GM19351 (cell line): Measurements from ENCODE around the gene SLC35E3.
A peak's percentile ranks its signal among the peaks of the same experiment; 100 is the strongest.

Source experiments
- ATAC-seq: cut with Tn5 transposase; IDR thresholded peaks from one replicate; pipeline ENCODE4 v1.9.1; 2021; ENCODE audit warnings: mild to moderate bottlenecking, moderate library complexity; ENCODE audit not compliant: unreplicated experiment

The SLC35E3 gene

GRCh38 chr12:68769941-68770340 is 24.0 kb downstream of the SLC35E3 start:
- no peak for ATAC-seq

DNA sequence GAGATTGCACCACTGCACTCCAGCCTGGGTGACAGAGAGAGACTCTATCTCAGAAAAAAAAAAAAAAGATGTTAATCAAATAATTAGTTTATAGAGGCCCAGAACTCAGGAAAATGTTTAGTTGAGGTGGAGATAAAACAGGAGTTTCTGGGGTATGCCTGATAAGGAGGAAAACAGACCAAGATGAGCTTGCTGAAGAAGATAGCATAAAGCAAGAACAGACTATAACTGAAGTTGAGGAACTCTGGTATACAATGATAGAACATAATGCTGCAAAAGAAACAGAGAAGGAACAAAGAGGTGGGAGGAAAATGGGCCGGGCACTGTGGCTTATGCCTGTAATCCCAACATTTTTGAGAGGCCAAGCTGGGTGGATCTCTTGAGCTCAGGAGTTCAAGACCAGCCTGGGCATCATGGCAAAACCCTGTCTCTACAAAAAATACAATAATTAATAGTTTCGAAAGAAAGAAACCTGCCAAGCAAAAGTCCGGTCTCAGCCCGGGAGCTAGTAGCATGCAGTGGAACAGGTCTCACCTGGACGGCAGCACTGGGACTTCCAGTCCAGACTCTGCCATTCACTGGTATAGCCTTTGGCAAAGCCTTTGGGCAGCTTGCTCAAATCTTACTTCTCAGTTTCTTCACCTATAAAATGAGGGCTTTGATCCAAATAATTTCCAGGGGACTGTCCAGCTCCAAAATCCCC is 25.4 kb downstream of the SLC35E3 start:
- no peak for ATAC-seq

- no peak for ATAC-seq
Measured at GRCh38 chr12:68772714-68773113, 26.7 kb downstream of the SLC35E3 start.

- no peak for ATAC-seq
Measured at GRCh38 chr12:68773582-68773981, 27.6 kb downstream of the SLC35E3 start.

DNA sequence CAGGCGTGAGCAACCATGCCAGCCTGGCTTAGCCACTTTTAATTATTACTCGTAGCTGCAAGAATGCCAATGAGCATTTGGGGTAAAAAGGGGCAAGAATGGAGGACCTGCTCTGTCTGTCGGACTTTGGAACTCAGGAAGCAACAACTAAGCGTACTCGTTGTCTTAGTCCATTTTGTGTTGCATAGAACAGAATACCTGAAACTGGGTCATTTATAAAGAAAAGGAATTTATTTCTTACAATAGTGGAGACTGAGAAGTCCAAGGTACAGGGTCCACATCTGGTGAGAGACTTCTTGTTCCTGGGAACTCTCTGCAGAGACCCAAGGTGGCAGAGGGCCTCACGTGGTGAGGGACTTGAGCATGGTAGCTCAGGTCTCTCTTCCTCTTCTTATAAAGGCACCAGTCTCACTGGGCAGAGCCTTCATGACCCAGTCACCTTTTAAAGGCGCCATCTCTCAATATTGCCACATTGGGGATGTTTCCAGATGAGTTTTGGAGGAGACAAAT is 29.2 kb downstream of the SLC35E3 start:
- ATAC-seq = no peak

DNA sequence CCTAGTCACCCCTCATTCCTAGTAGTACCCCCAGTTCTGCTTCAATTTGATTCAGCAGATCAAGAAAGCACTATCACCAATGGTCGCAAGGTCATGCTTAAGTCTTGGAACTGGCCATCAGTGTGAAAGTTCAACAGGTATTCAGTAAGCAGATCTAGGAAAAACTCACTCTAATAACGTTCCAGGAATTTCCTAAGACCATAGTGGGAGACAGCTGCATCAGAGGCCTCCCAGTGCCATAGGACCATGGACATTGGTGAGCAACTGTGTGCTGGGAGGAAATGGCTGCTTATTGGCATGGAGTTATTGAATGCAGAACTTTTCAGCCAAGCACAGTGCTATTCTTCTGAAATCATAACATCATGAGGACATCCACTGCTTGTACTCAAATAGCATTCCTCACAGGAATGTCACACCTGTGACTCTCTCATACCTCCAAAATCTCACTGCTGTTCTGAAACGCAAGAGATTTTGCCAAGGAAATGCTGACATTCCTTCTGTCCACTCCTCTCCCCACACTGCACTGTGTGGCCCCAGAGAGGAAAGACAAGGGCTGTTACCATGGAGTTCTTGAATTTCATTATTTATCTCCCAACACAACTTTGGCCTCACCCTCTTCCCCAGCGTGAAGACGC is 31.1 kb downstream of the SLC35E3 start:
- no peak for ATAC-seq

- no peak for ATAC-seq
Measured at GRCh38 chr12:68779280-68779679, 33.3 kb downstream of the SLC35E3 start.

DNA sequence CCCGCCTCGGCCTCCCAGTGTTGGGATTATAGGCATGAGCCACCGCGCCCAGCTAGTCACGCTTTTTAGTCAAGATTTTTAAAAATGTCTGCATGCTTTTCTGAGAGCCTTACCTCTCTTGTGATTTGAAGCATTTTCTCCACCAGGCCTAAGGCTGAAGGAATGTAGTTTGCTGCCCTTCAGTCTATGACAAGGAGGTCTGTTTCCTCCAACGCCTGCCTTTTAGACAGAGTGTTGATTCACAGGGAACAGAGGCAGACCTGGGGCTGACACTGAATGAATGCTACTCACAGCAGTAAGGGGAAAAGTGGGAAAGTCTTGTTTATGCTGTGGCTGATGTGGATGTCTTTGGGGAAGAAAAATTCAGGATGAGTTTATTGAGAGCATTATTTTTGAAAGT is 34.8 kb downstream of the SLC35E3 start:
- no peak for ATAC-seq

DNA sequence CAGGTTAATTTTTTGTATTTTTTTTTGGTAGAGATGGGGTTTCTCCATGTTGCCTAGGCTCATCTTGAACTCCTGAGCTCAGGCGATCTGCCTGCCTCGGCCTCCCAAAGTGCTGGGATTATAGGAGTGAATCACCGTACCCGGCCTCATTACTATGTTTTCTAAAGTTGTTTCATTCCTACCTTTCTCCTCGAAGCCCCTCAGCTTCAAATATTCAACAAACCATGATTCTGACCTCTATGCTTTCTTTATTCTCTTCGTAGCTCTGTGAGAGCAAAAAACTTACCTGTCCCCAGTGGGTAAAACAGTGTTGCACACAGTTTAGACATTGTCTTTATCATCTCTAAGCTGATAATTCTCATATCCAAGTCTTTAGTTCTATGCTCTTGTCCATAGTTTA is 35.8 kb downstream of the SLC35E3 start:
- no peak for ATAC-seq

- no peak for ATAC-seq
Measured at GRCh38 chr12:68784015-68784414, 38.0 kb downstream of the SLC35E3 start.

- ATAC-seq = no peak
Measured at GRCh38 chr12:68785358-68785757, 39.4 kb downstream of the SLC35E3 start.

GRCh38 chr12:68785823-68786222 is 39.8 kb downstream of the SLC35E3 start:
- ATAC-seq = no peak

- no peak for ATAC-seq
Measured at GRCh38 chr12:68786929-68787328, 41.0 kb downstream of the SLC35E3 start.

DNA sequence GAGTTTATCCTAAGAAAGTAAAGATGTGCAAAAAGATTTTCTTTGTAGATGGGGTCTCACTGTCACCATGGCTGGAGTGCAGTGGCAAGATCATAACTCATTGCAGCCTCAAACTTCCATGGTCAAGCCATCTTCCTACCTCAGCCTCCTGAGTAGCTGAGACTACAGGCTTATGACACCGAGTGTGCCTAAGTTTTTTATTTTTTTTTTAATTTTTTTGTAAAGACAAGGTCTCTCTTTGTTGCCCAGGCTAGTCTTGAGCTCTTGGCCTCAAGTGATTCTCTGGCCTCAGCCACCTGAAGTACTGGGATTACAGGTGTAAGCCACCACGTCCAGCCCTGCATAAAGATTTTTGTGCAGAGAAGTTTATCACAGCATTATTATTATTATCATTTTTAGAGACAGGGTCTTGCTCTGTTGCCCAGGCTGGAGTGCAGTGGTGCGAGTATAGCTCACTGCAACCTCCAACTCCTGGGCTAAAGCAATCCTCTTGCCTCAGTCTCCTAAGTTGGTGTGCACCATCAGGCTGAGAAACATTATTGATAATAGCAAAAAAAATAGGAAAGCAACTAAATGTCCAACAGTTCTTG is 42.7 kb downstream of the SLC35E3 start:
- ATAC-seq = no peak

DNA sequence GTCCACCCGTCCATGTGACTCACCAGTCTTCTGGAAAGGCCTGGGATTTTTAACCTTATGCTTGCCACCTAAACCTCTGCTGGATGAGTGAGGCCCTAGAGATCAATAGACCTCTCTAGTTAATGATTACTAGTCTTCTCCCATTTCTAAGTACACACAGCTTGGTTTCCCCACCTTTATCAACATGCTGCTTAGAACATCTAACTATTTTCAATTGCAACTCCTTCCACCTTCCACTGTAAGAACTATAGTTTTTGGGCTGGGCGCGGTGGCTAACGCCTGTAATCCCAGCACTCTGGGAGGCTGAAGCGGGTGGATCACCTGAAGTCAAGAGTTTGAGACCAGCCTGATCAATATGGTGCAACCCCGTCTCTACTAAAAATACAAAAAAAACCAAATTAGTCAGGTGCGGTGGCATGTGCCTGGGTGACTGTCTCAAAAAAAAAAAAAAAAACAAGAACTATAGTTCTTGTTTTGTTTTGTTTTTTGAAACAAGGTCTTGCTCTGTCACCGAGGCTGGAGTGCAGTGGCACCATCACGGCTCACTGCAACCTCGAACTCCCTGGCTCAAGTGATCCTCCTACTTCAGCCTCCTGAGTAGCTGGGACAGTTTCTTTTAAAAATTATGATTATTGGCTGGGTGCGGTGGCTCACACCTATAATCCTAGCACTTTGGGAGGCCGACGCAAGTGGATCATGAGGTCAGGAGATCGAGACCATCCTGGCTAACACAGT is 43.3 kb downstream of the SLC35E3 start:
- ATAC-seq = no peak

DNA sequence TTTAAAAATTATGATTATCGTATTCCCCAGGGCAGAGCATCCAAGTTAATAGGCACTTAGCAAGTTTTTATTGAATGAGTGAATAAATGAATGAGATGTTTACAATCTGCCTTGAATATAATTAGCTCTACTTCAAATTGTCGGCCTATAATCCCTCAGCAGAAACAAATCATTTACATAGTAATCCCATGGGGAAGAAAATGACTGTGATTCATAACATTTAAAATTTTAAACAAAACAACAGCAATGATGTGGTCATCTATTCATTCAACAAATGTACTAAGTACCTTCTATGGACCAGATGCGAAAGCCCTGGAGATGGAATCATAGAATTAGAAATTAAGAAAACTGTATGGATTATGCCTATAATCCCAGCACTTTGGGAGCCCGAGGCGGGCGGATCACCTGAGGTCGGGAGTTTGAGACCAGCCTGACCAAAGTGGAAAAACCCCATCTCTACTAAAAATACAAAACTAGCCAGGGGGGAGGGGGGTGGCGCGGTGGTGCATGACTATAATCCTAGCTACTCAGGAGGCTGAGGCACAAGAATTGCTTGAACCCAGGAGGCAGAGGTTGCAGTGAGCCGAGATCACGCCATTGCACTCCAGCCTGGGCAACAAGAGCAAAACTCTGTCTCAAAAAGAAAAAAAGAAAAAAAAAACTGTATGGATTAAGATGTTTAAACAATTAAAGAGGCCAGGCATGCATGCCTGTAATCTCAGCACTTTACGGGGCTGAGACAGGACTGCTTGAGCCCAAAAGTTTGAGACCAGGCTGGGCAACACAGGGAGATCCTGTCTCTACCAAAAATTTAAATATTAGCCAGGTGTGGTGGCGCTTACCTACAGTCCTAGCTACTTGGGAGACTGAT is 44.3 kb downstream of the SLC35E3 start:
- ATAC-seq = no peak

DNA sequence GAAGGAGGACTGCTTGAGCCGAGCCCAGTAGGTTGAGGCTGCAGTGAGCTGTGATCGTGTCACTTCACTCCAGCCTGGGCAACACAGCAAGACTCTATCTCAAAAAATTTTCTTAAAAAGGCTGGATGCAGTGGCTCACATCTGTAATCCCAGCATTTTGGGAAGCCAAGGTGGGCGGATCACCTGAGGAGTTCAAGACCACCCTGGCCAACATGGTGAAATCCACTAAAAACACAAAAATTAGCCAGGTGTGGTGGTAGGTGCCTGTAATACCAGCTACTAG is 44.9 kb downstream of the SLC35E3 start:
- no peak for ATAC-seq

DNA sequence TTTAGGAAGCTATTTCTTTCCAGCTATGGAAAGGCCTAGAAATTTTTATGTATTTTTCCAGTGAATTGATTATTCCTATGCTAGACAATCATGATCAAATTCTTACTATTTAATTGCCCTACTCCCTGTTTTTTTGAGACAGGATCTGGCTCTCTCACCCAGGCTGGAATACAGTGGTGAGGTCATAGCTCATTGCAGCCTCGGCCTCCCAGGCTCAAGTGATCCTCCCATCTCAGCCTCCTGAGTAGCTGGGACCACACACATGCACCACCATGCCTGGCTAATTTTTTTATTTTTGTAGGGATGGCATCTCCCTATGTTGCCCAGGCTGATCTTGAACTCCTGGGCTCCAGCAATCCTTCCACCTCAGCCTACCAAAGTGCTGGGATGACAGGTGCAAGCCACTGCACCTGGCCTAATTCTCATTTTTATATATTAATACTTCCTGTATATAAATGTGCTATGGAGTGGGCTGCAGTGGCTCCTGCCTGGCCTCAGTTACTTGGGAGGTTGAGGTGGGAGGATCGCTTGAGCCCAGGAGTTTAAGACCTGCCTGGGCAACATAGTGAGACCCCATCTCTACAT is 46.0 kb downstream of the SLC35E3 start:
- ATAC-seq = no peak

GRCh38 chr12:68792952-68793351 is 47.0 kb downstream of the SLC35E3 start:
- peak; percentile 96 for ATAC-seq

- ATAC-seq = no peak
Measured at GRCh38 chr12:68793436-68793835, 47.5 kb downstream of the SLC35E3 start.
